Osteocyte (in vitro differentiated cells): ENCODE results near the gene APC2. TPM values are rescaled to one million over a fixed set of nuclear protein-coding genes. Genes with fewer than 3 reads are reported as not detected.

Experiments used
- DNase-seq: peaks from one replicate; pipeline ENCODE4 v3.0.0; 2021; ENCODE audit warnings: mixed read lengths; ENCODE audit not compliant: unreplicated experiment; ENCODE audit errors: extremely low spot score
- H3K27ac Mint-ChIP-seq: one replicate; pipeline ENCODE4 v1.8.0; 2021; ENCODE audit warnings: mild to moderate bottlenecking, mixed read lengths; ENCODE audit not compliant: unreplicated experiment
- H3K27me3 Mint-ChIP-seq: one replicate; pipeline ENCODE4 v1.8.0; 2021; ENCODE audit warnings: mixed read lengths; ENCODE audit not compliant: unreplicated experiment
- H3K36me3 Mint-ChIP-seq: one replicate; pipeline ENCODE4 v1.8.0; 2021; ENCODE audit warnings: mixed read lengths; ENCODE audit not compliant: unreplicated experiment
- H3K4me1 Mint-ChIP-seq: one replicate; pipeline ENCODE4 v1.8.0; 2021; ENCODE audit warnings: mixed read lengths; ENCODE audit not compliant: unreplicated experiment
- H3K4me3 Mint-ChIP-seq: one replicate; pipeline ENCODE4 v1.8.0; 2021; ENCODE audit warnings: mild to moderate bottlenecking, moderate library complexity, mixed read lengths; ENCODE audit not compliant: unreplicated experiment
- H3K9me3 Mint-ChIP-seq: one replicate; pipeline ENCODE4 v1.8.0; 2021; ENCODE audit warnings: mixed read lengths; ENCODE audit not compliant: unreplicated experiment
- total RNA-seq: library from RNA; stranded (reverse); gene quantifications from 2 replicates; pipeline ENCODE4 v1.2.1, GENCODE V29; 2021
- TF ChIP-seq, protein P1 (sequence below): fragments of 200-600 bp; sonication (generic); IDR thresholded peaks from 2 replicates; pipeline ENCODE4 v1.5.0; 2021; ENCODE audit warnings: antibody characterized with exemption, mild to moderate bottlenecking, moderate library complexity

The APC2 gene
- total RNA-seq, 1 donor from 2014 or later: 1.2 TPM

DNA sequence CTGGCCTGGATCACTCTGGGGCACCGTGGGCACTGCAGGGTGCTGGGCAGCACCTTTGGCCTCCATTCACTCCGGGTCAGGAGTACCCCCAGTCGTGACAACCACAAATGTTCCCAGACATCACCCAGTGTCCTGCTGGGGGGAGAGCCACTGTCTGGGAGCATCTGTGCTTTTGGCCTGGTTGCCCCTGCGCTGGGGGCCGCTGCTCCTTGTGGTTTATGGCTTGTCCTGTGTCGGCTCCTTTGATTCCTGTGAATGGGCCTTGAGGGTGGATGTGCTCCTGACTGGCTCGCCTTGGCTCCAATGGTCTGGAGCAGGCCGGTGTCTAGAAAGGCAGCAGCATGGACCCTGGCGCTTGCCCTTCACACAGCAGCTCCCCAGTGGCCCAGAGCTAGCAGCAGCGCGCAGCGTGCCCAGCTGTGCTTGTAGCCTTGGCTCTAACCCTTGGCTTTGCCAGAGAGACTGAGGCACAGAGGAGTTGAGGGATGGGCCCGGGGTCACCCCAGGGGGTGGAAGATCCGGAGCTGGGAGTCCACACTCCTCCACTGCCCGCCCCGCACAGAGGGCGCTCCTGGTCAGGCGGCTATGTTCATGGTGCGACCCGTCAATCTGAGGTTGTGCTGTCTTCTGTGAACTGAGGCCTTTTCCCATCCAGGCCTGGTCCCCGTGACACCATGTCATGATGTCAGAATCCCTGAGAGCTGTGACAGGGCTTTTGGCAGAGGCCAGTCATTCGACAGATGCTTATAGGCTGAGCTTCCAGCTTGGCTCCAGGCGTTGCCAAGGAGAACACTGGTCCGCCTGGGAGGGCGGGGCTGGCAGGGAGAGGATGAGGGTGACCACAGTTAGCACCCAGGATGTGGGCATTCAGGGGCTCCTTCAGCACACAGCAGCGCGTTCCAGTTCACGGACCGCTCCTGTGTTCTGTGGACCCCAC, 38.4 kb upstream of the APC2 start:
- H3K27me3 Mint-ChIP-seq: no peaks in the 10 kb centered on the region
- TF ChIP-seq, protein P1, sequence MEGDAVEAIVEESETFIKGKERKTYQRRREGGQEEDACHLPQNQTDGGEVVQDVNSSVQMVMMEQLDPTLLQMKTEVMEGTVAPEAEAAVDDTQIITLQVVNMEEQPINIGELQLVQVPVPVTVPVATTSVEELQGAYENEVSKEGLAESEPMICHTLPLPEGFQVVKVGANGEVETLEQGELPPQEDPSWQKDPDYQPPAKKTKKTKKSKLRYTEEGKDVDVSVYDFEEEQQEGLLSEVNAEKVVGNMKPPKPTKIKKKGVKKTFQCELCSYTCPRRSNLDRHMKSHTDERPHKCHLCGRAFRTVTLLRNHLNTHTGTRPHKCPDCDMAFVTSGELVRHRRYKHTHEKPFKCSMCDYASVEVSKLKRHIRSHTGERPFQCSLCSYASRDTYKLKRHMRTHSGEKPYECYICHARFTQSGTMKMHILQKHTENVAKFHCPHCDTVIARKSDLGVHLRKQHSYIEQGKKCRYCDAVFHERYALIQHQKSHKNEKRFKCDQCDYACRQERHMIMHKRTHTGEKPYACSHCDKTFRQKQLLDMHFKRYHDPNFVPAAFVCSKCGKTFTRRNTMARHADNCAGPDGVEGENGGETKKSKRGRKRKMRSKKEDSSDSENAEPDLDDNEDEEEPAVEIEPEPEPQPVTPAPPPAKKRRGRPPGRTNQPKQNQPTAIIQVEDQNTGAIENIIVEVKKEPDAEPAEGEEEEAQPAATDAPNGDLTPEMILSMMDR: no peak
- no peaks in the 10 kb centered on the region for H3K9me3 Mint-ChIP-seq
- no peak overlapping the region for H3K4me3 Mint-ChIP-seq
- peaks cover 61% of the 10 kb centered on the region for H3K4me1 Mint-ChIP-seq
- no peak for DNase-seq
- H3K27ac Mint-ChIP-seq: peak overlapping the region; percentile 44
- peaks cover 12% of the 10 kb centered on the region for H3K36me3 Mint-ChIP-seq

- no peak overlapping the region for H3K27ac Mint-ChIP-seq
- H3K9me3 Mint-ChIP-seq: no peaks in the 10 kb centered on the region
- H3K27me3 Mint-ChIP-seq: no peaks in the 10 kb centered on the region
- no peak overlapping the region for H3K4me3 Mint-ChIP-seq
- no peak for DNase-seq
- TF ChIP-seq, protein P1: no peak
- peaks cover 68% of the 10 kb centered on the region for H3K4me1 Mint-ChIP-seq
- H3K36me3 Mint-ChIP-seq: peaks cover 13% of the 10 kb centered on the region
Observed at GRCh38 chr19:1412323-1412923, 37.5 kb upstream of the APC2 start.

DNA sequence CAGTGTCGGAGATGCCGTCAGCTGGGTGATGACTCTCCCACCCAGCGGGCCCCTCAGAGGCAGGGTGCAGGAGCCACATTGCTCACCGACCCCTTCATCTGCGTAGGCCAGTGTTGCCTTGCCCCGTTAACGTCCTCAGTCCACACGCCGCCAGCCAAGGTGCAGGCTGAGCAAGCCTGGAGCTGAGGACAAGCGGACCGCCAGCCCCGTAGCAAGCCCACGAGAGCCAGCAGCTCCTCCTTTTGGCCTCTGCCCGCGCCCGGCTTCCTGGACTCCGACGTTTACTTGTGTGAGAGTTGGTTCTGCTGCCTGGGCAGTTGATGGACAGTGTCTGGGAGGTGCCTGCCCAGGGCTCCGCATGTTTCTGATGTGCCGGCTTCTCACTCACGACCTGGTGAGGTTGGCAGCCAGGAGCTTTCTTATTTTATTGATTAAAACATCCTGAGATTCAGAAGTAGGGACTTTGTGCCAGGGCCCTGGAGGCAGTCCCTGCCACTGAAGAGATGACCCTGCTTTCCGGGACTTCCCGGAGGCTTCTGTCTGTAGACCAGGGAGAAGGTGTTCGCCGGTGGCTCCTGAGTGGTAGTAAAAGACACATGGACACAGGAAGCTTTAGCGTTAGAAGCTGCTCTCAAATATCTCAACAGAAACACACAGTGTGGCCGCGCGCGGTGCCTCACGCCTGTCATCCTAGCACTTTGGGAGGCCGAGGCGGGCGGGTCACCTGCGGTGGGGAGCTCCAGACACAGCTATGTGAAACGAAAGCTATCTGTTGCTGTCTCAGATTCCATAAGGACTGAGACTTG, 36.7 kb upstream of the APC2 start:
- Mint-ChIP-seq H3K36me3 (peaks cover 15% of the 10 kb centered on the region), H3K4me1 (peaks cover 71% of the 10 kb centered on the region), H3K4me3 (no peak overlapping the region), H3K27ac (peak overlapping the region; percentile 44), H3K27me3 (no peaks in the 10 kb centered on the region), H3K9me3 (no peaks in the 10 kb centered on the region)
- DNase-seq: no peak
- TF ChIP-seq, protein P1: no peak

GRCh38 chr19:1416014-1416841, 33.7 kb upstream of the APC2 start:
- no peak for DNase-seq
- Mint-ChIP-seq H3K36me3 (peaks cover 15% of the 10 kb centered on the region), H3K27ac (peak overlapping the region; percentile 95), H3K4me3 (peak overlapping the region; percentile 71), H3K27me3 (no peaks in the 10 kb centered on the region), H3K4me1 (peaks cover 48% of the 10 kb centered on the region), H3K9me3 (no peaks in the 10 kb centered on the region)
- TF ChIP-seq, protein P1: no peak
